GM19240 (cell line): Measurements from ENCODE around the gene JAKMIP3.

Source experiments
- DNase-seq: peaks from one replicate; pipeline ENCODE4 v3.0.0; 2011; ENCODE audit warnings: low spot score; ENCODE audit not compliant: insufficient read length

JAKMIP3 gene

GRCh38 chr10:132065491-132066105 is at the start of gene JAKMIP3:
TSS of gene JAKMIP3 (plus strand) at chr10:132065946. CDS start at chr10:132104809, 38,863 bp downstream.
- no peak for DNase-seq

DNA sequence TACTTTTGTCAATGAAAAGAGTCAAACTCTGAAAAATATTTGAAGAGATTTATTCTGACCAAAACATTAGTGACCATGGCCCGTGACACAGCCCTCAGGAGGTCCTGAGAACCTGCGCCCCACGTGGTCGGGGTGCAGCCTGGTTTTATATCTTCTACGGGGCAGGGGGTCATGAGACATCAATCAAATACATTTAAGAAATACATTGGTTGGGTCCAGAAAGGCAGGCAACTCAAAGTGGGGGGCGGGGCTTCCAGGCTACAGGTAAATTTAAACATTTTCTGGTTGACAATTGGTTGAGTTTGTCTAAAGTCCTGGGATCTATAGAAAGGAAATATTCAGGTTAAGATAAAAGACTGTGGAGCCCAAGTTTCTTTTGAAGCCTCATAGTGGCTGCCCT is 49.2 kb upstream of the JAKMIP3 start:
- DNase-seq = no peak

DNA sequence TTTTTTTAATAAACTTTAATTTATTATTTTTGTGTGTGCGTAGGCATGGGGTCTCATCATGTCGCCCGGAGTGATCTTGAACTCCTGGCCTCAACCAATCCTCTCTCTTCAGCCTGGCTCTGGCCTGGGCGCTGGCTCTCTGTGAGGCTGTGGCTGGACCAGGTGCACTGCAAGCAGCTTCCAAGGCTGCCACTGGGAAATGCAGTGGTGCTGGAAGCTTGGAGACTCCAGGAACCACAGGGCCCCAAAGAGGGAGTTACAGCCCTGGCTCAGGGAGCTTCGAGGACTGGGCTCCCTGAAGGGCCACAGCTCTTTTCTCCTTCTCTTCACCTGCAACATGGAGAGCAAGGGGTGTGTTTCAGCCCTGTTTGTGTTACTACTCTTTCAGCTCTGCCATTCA is 47.3 kb upstream of the JAKMIP3 start:
- DNase-seq = no peak

- no peak for DNase-seq
Measured at GRCh38 chr10:132019366-132019765, 46.4 kb upstream of the JAKMIP3 start.

- no peak for DNase-seq
Measured at GRCh38 chr10:132020456-132020855, 45.3 kb upstream of the JAKMIP3 start.

- DNase-seq = no peak
Measured at GRCh38 chr10:132021046-132021445, 44.7 kb upstream of the JAKMIP3 start.

DNA sequence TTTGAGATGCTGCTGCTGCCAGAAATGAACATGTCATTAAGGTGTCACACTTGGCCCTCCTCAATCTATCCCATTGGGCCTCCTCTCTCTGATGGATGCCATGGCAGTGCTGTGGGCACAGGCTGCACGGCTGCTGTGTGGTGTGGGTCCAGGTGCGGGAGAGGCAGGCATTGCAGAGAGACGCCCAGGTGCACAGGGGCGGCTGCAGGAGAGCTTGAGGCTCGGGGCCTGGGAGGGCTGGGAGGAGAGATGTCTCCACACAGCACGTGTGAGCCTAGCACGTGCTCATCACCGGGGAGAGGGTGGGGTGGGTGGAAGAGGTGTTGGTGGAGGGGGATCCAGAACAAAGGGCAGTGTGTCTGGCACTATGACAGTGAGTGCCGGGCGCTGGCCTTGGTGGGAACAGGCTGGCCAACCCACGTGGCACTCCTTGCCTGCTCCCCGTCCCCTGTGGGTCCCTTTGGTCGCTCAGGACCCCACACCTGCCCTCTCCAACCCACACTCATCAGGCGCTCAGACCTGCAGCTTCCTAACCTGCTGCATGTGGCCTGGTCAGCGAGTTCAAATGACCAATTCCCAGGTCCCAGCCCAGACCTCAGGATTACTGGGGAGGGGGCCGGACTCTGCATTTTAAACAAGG is 44.1 kb upstream of the JAKMIP3 start:
- DNase-seq = no peak

- DNase-seq = no peak
Measured at GRCh38 chr10:132022241-132022640, 43.5 kb upstream of the JAKMIP3 start.

DNA sequence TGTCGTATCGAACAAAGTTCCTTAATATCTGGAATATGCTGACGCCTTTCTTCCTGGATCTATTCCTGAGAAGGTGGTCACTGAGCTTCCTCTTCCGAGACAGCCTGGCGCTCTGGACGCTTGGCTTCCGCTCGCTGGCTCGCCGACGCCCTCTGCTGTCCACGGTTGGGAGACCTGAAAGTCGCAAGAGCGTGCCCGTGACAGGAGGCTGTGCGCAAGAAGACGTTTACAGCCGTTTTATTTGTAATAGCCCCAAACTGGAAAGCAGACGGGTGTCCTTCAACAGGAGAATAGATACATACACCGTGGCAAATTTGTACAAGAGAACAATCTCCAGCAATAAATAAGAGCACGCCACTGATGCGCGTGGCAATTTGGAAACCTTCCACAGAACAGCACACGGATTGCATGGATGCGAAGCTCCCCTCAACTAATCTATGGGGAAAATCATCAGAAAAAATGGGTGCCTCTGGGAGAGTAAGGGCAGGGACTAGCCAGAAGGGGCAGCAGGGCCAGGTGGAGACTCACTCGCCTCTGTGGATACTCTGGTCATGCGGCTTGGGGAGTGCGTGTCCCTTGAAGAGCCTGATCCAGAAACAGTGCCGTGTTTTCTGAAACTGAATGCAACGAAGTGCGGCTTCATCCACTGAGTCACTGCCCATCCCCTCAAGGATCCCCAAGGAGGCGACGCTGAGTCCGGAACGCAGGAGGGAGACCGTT is 42.5 kb upstream of the JAKMIP3 start:
- DNase-seq = peak; percentile 62

DNA sequence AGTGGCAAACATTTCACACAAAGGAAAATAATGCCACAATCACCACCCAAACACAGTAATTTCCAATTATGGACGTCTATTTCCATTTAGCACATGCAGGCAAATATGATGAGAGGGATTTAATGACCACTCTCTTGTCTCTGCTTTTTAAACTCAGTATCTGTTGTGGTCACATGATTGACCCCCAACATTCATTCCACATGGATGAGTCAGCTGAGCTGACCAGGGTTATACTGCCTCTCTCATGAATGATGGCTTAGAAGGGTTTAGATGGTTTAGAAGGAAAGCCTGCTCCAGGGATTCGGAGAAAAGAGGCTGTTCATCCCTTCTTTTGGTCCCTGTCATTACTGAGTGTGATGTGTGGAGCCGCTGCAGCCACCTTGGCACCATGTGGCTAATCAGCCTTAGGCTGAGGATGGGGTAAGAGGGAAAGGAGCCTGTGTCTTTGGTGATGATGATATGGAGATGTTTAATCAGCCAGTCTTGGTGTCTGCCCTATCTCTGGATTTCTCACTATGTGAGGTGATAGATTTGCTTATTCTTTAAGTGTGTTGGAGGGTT is 38.2 kb upstream of the JAKMIP3 start:
- no peak for DNase-seq

DNA sequence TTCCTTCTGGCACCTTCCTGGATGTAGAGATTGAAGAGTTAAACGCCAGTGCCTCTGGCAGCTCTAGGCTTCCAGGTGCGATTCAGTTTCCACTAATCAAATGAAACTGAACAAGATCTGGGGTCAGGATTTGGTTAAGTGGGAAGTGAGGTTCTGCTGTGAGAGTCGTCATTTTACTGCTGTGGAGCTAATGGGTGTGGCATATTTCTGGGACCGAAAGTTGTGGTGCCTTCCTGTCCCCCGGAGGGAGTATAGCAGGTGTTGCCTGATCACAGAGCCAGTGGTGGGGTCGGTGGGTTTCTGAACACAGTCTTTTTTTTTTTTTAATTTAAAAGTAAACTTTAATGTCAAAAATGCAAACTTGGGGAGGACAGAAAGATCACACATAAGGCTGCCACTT is 37.0 kb upstream of the JAKMIP3 start:
- no peak for DNase-seq

DNA sequence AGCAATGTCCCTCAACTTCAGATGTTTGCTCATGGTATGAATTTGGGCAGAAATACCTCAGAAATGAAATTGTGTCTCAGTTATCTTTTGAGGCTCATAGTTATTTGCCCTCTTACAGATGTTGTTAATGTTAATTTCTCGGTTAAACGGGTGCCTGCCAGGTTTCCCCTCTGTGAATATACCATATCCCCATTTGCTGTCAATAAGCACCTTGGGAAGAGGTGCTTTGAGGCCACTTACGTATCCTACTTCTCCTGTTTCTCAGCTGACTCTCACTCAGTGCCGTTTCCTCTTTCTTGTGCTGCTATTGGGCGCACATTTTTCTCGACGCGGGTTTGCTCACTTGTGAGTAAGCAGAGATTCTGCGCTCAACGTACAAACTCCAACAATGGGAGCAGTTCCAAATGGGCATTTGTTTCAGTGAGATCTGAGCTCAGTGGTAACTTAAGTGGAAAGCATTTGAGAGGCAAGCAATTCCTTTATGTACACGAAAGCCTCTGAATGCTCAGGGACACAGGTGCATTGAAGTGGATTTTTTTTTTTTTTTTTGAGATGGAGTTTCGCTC is 34.8 kb upstream of the JAKMIP3 start:
- DNase-seq = no peak

DNA sequence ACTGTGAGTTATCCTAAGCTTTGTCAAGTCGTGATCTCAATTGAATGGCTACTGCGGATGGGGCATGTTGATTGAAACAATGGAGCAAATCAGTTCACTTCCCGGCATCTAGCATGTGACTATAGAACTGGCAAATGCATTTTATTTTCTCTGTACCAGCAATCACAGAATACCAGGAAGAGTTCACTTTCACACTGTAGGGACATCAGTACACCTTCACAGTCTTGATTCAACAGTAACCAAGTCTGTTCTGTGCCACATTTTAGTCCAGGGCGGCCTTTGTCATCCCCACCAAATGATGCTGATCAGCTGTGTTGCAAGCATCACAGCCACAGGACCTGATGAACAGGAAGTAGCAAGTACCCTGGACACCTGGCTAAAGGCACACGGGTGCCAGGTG is 32.1 kb upstream of the JAKMIP3 start:
- no peak for DNase-seq

GRCh38 chr10:132035476-132035875 is 30.3 kb upstream of the JAKMIP3 start:
- no peak for DNase-seq

DNA sequence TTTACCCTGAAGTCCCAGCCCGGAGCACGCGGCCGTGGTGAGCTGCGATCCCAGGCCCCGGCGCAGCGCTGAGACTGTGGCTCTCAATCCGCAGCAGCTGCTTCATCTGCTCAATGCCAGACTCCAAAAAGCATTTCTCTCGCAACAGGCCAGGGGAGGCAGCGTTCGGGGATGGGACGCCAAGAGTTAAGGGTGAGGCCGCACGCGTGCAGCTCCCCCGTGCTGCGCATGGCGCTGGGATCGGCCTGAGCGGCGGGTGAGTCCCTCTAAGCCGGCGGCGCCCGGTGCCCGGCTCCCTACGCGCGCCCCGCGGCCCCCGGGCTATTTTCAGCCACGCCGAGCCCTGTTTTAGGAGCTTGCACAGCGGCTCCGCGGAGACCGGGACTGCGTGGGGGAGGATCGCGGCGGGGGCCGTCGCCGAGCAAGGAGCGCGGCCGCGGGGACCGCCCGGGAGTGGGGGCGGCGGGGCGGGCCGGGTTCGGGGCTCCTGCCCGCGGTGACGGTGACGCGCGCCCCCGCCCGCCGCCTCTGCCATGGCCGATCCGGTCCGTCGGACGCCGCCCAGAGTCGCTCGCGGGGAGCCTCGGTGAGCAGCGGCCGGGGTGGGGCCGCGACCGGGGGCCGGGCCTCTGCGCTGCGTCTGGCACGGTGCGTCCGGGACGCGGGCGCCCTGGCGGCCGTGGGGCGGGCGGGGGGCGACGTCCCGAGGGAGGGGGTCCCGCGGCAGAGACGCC is 29.4 kb upstream of the JAKMIP3 start:
- DNase-seq = no peak

- DNase-seq = no peak
Measured at GRCh38 chr10:132036887-132037675, 28.7 kb upstream of the JAKMIP3 start.

DNA sequence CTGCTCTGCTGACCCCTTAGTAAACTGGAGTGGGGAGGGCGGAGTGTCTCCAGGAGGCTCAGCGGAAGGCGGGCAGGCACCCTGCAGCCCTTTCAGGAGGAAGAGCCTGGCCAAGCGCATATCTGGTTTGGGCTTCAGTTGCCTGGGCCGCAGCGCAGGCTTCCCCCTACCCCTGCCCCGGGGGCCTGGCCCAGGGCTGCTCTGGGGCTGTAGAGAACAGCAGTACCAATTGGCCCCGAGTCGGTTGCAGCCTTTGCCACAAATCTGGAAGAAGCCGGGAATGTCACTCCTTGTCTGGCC is 28.1 kb upstream of the JAKMIP3 start:
- no peak for DNase-seq

GRCh38 chr10:132039371-132039770 is 26.4 kb upstream of the JAKMIP3 start:
- no peak for DNase-seq

- DNase-seq = no peak
Measured at GRCh38 chr10:132040046-132040445, 25.7 kb upstream of the JAKMIP3 start.

- DNase-seq = no peak
Measured at GRCh38 chr10:132041340-132041739, 24.4 kb upstream of the JAKMIP3 start.
